Measurements from ENCODE around the gene SPON1.
"Not testable (repeated sequence)": the region's sequence is repeated elsewhere in the genome, so short reads cannot be mapped to it uniquely, and the experiment has no call there.

Gene SPON1

GRCh38 chr11:14082338-14082737 lies 119.8 kb downstream of the SPON1 start:
- peak; percentile 40 for DNase-seq (ENCODE audit: low read depth)

- not testable (repeated sequence) for DNase-seq (ENCODE audit: low read depth)
Observed at GRCh38 chr11:14088861-14089260, 126.3 kb downstream of the SPON1 start.

- DNase-seq (ENCODE audit: low read depth): no peak
Observed at GRCh38 chr11:14089690-14090462, 127.4 kb downstream of the SPON1 start.

- DNase-seq (ENCODE audit: low read depth): not testable (repeated sequence)
Observed at GRCh38 chr11:14090631-14091030, 128.1 kb downstream of the SPON1 start.

- DNase-seq (ENCODE audit: low read depth): no peak
Observed at GRCh38 chr11:14093065-14093464, 130.5 kb downstream of the SPON1 start.

GRCh38 chr11:14094481-14095037 lies 132.0 kb downstream of the SPON1 start:
- no peak for DNase-seq (ENCODE audit: low read depth)

- no peak for DNase-seq (ENCODE audit: low read depth)
Observed at GRCh38 chr11:14095882-14096281, 133.4 kb downstream of the SPON1 start.

GRCh38 chr11:14096606-14097005 lies 134.1 kb downstream of the SPON1 start:
- DNase-seq (ENCODE audit: low read depth): no peak

GRCh38 chr11:14101388-14101787 lies 138.9 kb downstream of the SPON1 start:
- no peak for DNase-seq (ENCODE audit: low read depth)

- no peak for DNase-seq (ENCODE audit: low read depth)
Observed at GRCh38 chr11:14102766-14103165, 140.2 kb downstream of the SPON1 start.

GRCh38 chr11:14105446-14105845 lies 142.9 kb downstream of the SPON1 start:
- no peak for DNase-seq (ENCODE audit: low read depth)

GRCh38 chr11:14106303-14107049 lies 144.0 kb downstream of the SPON1 start:
- no peak for DNase-seq (ENCODE audit: low read depth)

GRCh38 chr11:14107050-14107430 lies 144.5 kb downstream of the SPON1 start:
- DNase-seq (ENCODE audit: low read depth): no peak

- DNase-seq (ENCODE audit: low read depth): no peak
Observed at GRCh38 chr11:14109742-14110141, 147.2 kb downstream of the SPON1 start.

- DNase-seq (ENCODE audit: low read depth): no peak
Observed at GRCh38 chr11:14110629-14111028, 148.1 kb downstream of the SPON1 start.

- no peak for DNase-seq (ENCODE audit: low read depth)
Observed at GRCh38 chr11:14111496-14111895, 149.0 kb downstream of the SPON1 start.

- no peak for DNase-seq (ENCODE audit: low read depth)
Observed at GRCh38 chr11:14112721-14113120, 150.2 kb downstream of the SPON1 start.

GRCh38 chr11:14114269-14114668 lies 151.7 kb downstream of the SPON1 start:
- no peak for DNase-seq (ENCODE audit: low read depth)

GRCh38 chr11:14114786-14115185 lies 152.3 kb downstream of the SPON1 start:
- DNase-seq (ENCODE audit: low read depth): no peak

GRCh38 chr11:14117632-14118031 lies 155.1 kb downstream of the SPON1 start:
- no peak for DNase-seq (ENCODE audit: low read depth)

GRCh38 chr11:14118072-14118471 lies 155.5 kb downstream of the SPON1 start:
- DNase-seq (ENCODE audit: low read depth): no peak

- DNase-seq (ENCODE audit: low read depth): no peak
Observed at GRCh38 chr11:14119357-14119756, 156.8 kb downstream of the SPON1 start.

- no peak for DNase-seq (ENCODE audit: low read depth)
Observed at GRCh38 chr11:14124350-14124749, 161.8 kb downstream of the SPON1 start.

Measured in HS-5 (cell line).